Activated T-cell treated with anti-CD3 and anti-CD28 coated beads, Interleukin-2, amount 50 U/mL, for 72 hours (primary cell): ENCODE measurements around the gene DACT2. TPM values are rescaled to one million over a fixed set of nuclear protein-coding genes. Genes with fewer than 3 reads are reported as not detected.
"Not testable (repeated sequence)": the region's sequence is repeated elsewhere in the genome, so short reads cannot be mapped to it uniquely, and the experiment has no call there.

Experiments used
- ATAC-seq, 2 donors: fragments of 150-1000 bp; cut with Tn5 transposase; replicated peaks in 1 of 2; 2 replicates each; pipeline ENCODE4 v1.10.0; 2021; ENCODE audit warnings: moderate library complexity in 2 of 2, mild to moderate bottlenecking in 1 of 2
- DNase-seq, 2 donors: peaks; one replicate each; pipeline ENCODE4 v3.0.0; 2021 to 2022; ENCODE audit warnings: mixed read lengths in 1 of 2
- H3K27ac Mint-ChIP-seq: one replicate; pipeline ENCODE4 v1.8.0; 2022; ENCODE audit warnings: mild to moderate bottlenecking, moderate library complexity, mixed read lengths
- H3K27me3 Mint-ChIP-seq: one replicate; pipeline ENCODE4 v1.8.0; 2022; ENCODE audit warnings: low read depth, mixed read lengths
- H3K36me3 Mint-ChIP-seq, 2 donors: one replicate each; pipeline ENCODE4 v1.8.0; 2022; ENCODE audit warnings: mixed read lengths in 2 of 2, mild to moderate bottlenecking in 1 of 2; ENCODE audit not compliant: insufficient read depth in 2 of 2
- H3K4me1 Mint-ChIP-seq: one replicate; pipeline ENCODE4 v1.8.0; 2022; ENCODE audit warnings: low read depth, mixed read lengths
- H3K4me3 Mint-ChIP-seq, 2 donors: one replicate each; pipeline ENCODE4 v1.8.0; 2022; ENCODE audit warnings: mild to moderate bottlenecking in 2 of 2, mixed read lengths in 2 of 2, moderate library complexity in 2 of 2
- H3K9me3 Mint-ChIP-seq, 2 donors: one replicate each; pipeline ENCODE4 v1.8.0; 2022; ENCODE audit warnings: mixed read lengths in 2 of 2
- total RNA-seq, 2 donors: library from RNA; stranded (reverse); gene quantifications; one replicate each; pipeline ENCODE4 v1.2.3, GENCODE V29; 2022

DACT2 gene
- total RNA-seq, 2 donors from 2014 or later: 0.14 to 1.3 TPM

DNA sequence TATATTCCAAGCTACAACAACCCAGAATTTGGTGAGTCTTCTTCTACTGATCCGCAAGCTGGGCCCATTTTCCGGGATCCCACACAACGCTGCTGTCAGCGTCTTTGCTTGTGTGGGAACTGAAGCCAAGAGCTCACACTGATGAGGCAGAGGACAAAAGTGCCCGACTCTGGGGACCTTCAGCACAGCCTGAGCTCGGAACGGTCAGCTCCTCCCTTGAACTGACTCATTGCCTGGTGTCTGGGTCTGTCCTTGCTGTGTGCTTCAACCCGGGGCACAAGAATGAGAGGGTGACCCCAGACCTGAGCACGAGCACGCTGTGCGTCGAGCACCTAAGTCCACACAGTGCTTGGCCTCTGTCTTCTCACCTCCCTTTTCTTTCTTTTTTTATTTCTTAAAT lies 33.5 kb downstream of the DACT2 start:
- Mint-ChIP-seq H3K27me3 (peaks cover 28% of the 10 kb centered on the region), H3K9me3 (peaks cover 1 to 5% of the 10 kb centered on the region in 2 donors), H3K36me3 (peaks cover 2 to 5% of the 10 kb centered on the region in 2 donors), H3K4me1 (peaks cover 25% of the 10 kb centered on the region), H3K4me3 (no peak overlapping the region), H3K27ac (no peak overlapping the region)
- ATAC-seq (peak in 1 of 2 donors; percentile 21), DNase-seq (no peak)

DNA sequence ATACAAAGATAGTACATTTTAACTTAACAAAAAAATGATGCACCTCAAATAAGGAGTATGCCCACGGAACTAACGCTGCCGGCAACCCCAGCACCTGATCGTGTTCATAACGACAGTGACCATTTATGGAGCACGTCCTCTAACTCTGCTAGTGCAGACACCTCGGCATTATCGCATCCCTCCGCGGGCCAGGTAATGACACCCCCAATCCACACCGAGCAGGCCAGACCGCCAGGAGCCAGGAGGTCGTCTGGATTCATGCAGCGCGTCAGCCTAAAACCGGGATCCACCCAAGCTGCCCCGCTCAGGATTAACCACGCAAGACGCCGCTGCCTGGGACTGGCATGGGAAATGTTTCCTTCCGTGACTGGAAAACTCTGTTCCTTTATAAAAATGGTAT lies 34.1 kb downstream of the DACT2 start:
- peaks cover 25% of the 10 kb centered on the region for H3K4me1 Mint-ChIP-seq
- no peak overlapping the region for H3K4me3 Mint-ChIP-seq
- H3K36me3 Mint-ChIP-seq: peaks cover 2 to 5% of the 10 kb centered on the region in 2 donors
- DNase-seq: no peak
- peaks cover 28% of the 10 kb centered on the region for H3K27me3 Mint-ChIP-seq
- peaks cover 1 to 5% of the 10 kb centered on the region in 2 donors for H3K9me3 Mint-ChIP-seq
- H3K27ac Mint-ChIP-seq: no peak overlapping the region
- no peak for ATAC-seq

DNA sequence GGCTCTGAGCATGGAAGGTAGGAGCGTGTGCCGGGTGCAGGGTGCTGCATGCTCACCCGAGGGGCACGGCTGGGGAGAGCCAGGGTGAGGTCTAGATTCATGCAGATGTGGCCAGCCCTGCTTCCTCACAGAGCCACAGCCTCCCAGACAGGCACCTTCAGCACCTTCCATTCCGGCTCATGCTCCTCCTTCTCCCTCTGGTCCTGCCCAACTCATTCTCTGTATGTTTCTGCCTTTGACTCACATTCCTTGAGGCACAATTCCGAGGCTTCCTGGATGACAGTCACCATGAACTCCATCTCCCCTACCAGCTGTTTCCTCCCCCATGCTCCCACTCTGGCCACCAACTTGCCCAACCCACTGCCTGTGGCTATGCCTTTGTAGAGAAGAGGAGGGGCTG lies 35.4 kb downstream of the DACT2 start:
- H3K27me3 Mint-ChIP-seq: peaks cover 28% of the 10 kb centered on the region
- peaks cover 25% of the 10 kb centered on the region for H3K4me1 Mint-ChIP-seq
- DNase-seq (no peak), ATAC-seq (no peak)
- H3K27ac Mint-ChIP-seq: no peak overlapping the region
- H3K9me3 Mint-ChIP-seq: peaks cover 1 to 5% of the 10 kb centered on the region in 2 donors
- peaks cover 2 to 5% of the 10 kb centered on the region in 2 donors for H3K36me3 Mint-ChIP-seq
- no peak overlapping the region for H3K4me3 Mint-ChIP-seq

DNA sequence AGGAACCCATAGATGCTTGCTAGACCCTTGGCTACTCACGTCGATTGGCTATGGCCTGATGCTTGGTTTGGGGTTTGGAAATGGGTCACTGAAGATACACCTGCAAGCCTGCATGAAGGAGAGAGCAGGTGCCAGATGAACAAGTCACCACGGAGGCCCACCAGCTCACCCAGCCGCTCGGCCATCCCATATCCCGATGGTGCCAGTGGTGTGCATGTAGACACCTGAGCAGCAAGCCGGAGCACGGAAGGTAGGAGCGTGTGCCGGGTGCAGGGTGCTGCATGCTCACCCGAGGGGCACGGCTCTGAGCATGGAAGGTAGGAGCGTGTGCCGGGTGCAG lies 35.9 kb downstream of the DACT2 start:
- Mint-ChIP-seq H3K4me1 (peaks cover 22% of the 10 kb centered on the region), H3K27me3 (peaks cover 24% of the 10 kb centered on the region), H3K36me3 (peaks cover 2 to 3% of the 10 kb centered on the region in 2 donors), H3K9me3 (peaks cover 1 to 5% of the 10 kb centered on the region in 2 donors), H3K4me3 (no peak overlapping the region), H3K27ac (no peak overlapping the region)
- ATAC-seq: no peak
- DNase-seq: no peak

DNA sequence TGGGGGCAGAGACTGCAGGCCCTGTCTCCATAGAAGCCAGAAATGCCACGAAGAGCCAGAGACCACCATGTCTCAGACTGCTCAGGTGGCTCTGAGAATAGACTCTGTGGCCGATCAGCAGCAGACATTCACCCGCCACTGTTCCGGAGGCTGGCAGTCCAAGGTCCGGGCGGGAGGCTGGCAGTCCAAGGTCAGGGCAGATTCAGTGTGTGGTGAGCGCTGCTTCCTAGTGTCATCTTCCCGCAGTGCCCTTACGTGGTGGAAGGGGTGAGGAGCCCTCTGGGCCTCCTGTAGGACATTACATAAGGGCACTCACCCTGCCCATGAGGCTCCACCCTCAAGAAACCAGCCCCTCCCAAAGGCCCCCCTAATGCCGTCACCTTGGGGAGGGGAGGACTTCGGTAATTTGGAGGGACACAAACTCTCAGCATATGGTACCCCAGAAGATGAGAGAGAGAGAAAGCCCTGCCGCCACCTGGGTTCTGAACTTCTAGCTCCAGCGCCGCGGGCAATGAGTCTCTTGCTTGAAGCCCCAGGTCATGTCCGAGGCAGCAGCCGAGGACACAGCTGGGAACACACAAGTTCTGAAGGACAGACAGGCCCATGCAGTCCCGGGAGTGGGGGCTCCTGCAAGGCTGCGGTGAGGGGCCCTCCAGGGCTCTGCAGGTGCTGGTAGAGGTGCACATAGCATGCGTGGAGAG lies 36.4 kb downstream of the DACT2 start:
- H3K4me3 Mint-ChIP-seq: no peak overlapping the region
- H3K27ac Mint-ChIP-seq: no peak overlapping the region
- peaks cover 2 to 3% of the 10 kb centered on the region in 2 donors for H3K36me3 Mint-ChIP-seq
- H3K9me3 Mint-ChIP-seq: peaks cover 1 to 5% of the 10 kb centered on the region in 2 donors
- H3K4me1 Mint-ChIP-seq: peaks cover 17% of the 10 kb centered on the region
- H3K27me3 Mint-ChIP-seq: peaks cover 19% of the 10 kb centered on the region
- no peak for DNase-seq
- no peak for ATAC-seq

DNA sequence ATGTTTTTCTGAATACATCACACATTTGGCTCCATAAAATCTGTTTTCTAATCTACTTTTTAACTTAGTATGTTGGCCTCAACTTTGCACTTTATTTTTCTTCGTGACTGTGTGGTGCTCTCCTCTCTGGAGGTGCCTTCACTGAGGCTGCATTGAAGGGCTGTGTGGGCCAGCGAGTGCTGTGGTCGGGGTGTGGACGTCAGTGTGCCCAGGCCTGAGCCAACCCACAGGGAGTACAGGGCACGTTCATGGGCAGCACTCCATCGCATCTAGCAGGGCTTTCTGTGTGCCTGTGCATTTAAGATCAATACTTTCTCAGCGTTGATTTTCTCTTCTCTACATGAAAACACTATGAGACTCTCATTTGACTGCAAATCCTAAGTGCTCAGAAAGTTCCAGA lies 37.8 kb downstream of the DACT2 start:
- peaks cover 3 to 4% of the 10 kb centered on the region in 2 donors for H3K36me3 Mint-ChIP-seq
- ATAC-seq (peak in 1 of 2 donors; percentile 47), DNase-seq (no peak)
- peaks cover 16% of the 10 kb centered on the region for H3K27me3 Mint-ChIP-seq
- peaks cover 7% of the 10 kb centered on the region for H3K4me1 Mint-ChIP-seq
- peaks cover 1 to 8% of the 10 kb centered on the region in 2 donors for H3K9me3 Mint-ChIP-seq
- peak overlapping the region in 1 of 2 donors; percentile 30 for H3K4me3 Mint-ChIP-seq
- H3K27ac Mint-ChIP-seq: peak overlapping the region; percentile 90

DNA sequence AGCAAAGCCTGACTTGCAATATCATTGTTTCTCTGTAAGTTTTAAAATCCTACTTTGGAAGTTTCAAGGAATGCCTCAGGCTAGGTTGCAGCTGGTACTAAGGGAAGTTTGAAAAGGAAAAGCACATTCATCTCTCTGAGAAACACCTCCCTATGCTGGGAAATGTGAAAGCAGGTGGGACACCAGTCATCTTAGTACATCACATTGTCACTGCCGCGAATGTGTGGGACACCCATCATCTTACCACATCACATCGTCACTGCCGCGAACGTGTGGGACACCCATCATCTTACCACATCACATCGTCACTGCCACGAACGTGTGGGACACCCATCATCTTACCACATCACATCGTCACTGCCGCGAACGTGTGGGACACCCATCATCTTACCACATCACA lies 38.3 kb downstream of the DACT2 start:
- peak in 1 of 2 donors; percentile 14 for DNase-seq
- H3K4me1 Mint-ChIP-seq, H3K36me3 Mint-ChIP-seq, H3K9me3 Mint-ChIP-seq: not testable (repeated sequence)
- H3K4me3 Mint-ChIP-seq: peak overlapping the region in 1 of 2 donors; percentile 61
- H3K27ac Mint-ChIP-seq: peak overlapping the region; percentile 72
- ATAC-seq: peak in 1 of 2 donors; percentile 63
- peaks cover 16% of the 10 kb centered on the region for H3K27me3 Mint-ChIP-seq

DNA sequence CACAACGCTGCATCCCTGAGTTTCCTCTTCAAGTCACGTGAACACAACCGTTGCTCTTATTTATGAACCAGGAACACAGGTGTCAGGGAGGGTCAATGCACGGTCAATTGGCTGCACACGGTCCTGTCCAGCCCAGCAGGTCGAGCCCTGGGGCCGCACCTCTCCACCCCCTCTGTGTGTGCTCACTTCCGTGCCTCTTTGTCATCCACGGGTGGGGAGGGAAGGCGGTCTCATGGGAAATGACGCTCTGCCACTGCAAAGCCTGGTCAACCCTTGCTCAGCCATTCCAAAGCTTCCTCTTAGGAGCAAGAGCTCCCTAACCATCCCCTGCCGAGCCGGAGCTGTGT lies 38.7 kb downstream of the DACT2 start:
- Mint-ChIP-seq H3K4me3 (peak overlapping the region in 1 of 2 donors; percentile 61), H3K27ac (peak overlapping the region; percentile 72), H3K36me3 (peaks cover 2 to 4% of the 10 kb centered on the region in 2 donors), H3K9me3 (peaks cover under 1 to 8% of the 10 kb centered on the region in 2 donors), H3K27me3 (peaks cover 21% of the 10 kb centered on the region), H3K4me1 (peaks cover 2% of the 10 kb centered on the region)
- no peak for DNase-seq
- no peak for ATAC-seq

DNA sequence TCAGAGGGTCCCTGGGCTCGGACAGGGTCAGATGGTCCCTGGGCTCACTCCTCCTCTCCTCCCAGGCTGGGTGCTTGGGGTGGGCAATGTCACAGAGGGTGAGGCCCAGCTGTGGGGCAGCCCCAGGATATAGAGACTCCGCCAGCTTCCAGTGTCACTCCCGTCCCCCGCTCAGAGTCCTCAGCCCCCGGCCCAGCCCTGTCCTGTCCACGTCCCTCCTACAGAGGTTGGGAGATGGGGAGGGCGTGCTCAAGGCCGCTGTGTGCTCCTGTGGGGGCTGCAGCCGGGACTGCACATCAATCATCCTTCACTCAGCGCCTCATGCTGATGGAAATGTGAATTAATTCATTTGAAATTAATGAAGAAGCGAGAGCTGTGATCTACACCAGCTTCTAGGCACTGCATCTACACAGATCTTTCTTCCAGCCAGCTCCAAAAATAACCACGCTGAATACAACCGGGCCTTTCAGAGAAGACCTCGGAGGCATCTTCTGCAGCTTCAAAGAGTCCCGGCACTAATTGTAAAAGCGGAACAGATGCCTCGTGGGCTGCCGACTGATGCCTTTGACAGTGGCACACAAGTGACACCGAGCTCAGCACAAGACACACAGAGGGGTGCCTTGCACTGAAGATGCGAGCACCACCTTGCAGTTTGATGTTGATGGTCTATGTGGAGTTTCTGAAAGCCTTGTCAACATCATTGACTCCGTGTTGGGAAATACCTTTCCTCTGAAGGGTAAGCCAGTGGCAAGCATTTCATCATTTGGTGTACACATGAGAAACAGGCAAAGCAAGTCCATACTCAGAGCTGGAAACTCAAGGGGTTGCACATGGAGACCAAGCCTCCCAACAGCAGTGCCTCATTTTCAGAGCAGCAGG lies 39.3 kb downstream of the DACT2 start:
- peaks cover 0 to 4% of the 10 kb centered on the region in 2 donors for H3K36me3 Mint-ChIP-seq
- H3K27me3 Mint-ChIP-seq: peaks cover 27% of the 10 kb centered on the region
- H3K27ac Mint-ChIP-seq: peak overlapping the region; percentile 22
- no peak for ATAC-seq
- no peak overlapping the region for H3K4me3 Mint-ChIP-seq
- peaks cover 0 to 8% of the 10 kb centered on the region in 2 donors for H3K9me3 Mint-ChIP-seq
- DNase-seq: no peak
- no peaks in the 10 kb centered on the region for H3K4me1 Mint-ChIP-seq

DNA sequence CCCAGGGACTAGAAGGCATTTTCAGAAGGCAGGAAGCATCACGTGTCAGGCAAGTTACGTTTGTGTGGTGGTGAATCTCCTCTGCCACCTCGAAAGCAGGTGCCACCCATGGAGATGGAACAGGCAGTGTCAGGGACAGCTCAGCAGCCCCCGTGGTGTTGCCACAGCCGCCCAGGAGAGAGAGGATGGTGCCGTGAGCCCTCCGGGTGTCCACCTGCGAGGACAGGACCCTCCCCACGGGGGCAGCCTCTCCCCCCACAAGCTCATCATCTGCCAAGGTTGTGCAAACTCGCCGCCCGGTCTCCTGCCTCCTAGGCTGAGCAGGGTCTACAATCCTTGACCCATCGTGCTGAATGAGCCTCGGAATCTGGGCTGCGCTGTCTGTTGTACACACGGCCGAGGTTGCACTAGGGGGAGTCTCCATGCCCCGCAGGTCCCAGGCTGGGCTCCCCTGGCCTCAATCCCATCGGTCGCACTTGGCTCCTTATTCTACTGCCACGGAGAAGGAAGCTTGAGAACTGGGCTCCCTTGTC lies 40.1 kb downstream of the DACT2 start:
- Mint-ChIP-seq H3K27me3 (peaks cover 26% of the 10 kb centered on the region), H3K36me3 (peaks cover 0 to 2% of the 10 kb centered on the region in 2 donors), H3K9me3 (peaks cover 0 to 5% of the 10 kb centered on the region in 2 donors), H3K4me3 (no peak overlapping the region), H3K4me1 (no peaks in the 10 kb centered on the region), H3K27ac (no peak overlapping the region)
- no peak for ATAC-seq
- no peak for DNase-seq

DNA sequence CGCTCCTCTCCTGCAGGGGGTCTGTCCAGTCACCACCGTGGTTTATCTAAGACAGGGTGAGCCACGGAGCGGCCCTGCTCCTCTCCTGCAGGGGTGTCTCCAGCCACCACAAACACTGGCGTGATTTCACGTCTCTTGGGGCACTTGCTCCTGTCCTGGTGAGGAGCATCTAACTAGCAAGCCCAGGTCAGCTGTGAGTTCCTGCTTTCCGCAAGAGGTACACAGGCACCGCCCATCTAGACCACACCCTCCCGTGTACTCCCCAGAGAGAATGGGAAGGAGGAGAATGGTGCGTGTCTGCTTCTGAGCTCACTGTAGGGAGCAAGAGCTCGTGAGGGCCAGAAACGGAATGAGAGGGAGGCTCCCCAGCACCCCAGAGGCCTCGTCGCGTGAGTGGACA lies 40.7 kb downstream of the DACT2 start:
- peaks cover 0 to 2% of the 10 kb centered on the region in 2 donors for H3K36me3 Mint-ChIP-seq
- peaks cover 23% of the 10 kb centered on the region for H3K27me3 Mint-ChIP-seq
- ATAC-seq (no peak), DNase-seq (no peak)
- no peak overlapping the region for H3K27ac Mint-ChIP-seq
- H3K4me3 Mint-ChIP-seq: no peak overlapping the region
- peaks cover 0 to 5% of the 10 kb centered on the region in 2 donors for H3K9me3 Mint-ChIP-seq
- no peaks in the 10 kb centered on the region for H3K4me1 Mint-ChIP-seq

DNA sequence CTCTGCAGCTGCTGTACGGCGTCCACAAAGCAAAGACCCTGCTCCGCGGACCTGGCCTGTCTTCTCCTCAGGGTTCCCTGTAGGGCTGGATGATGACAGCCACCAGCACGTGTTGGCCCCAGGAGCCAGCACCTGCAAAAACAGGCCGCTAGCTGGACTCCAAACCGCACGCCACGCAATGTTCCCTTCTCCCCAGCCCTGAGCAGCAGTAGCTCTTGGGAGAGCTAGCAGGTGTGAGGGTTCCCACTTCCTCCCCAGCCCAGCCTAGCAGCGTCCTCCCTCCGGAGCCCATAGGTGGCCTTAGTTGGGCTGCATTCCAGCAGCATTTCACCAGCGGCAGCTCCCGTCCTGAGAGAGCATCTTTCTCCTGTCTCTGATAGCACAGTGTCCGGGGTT lies 42.3 kb downstream of the DACT2 start:
- ATAC-seq (no peak), DNase-seq (no peak)
- H3K36me3 Mint-ChIP-seq: peaks cover 0 to 2% of the 10 kb centered on the region in 2 donors
- no peak overlapping the region for H3K27ac Mint-ChIP-seq
- H3K27me3 Mint-ChIP-seq: peaks cover 31% of the 10 kb centered on the region
- H3K4me3 Mint-ChIP-seq: no peak overlapping the region
- no peaks in the 10 kb centered on the region for H3K4me1 Mint-ChIP-seq
- H3K9me3 Mint-ChIP-seq: peaks cover 0 to 5% of the 10 kb centered on the region in 2 donors

DNA sequence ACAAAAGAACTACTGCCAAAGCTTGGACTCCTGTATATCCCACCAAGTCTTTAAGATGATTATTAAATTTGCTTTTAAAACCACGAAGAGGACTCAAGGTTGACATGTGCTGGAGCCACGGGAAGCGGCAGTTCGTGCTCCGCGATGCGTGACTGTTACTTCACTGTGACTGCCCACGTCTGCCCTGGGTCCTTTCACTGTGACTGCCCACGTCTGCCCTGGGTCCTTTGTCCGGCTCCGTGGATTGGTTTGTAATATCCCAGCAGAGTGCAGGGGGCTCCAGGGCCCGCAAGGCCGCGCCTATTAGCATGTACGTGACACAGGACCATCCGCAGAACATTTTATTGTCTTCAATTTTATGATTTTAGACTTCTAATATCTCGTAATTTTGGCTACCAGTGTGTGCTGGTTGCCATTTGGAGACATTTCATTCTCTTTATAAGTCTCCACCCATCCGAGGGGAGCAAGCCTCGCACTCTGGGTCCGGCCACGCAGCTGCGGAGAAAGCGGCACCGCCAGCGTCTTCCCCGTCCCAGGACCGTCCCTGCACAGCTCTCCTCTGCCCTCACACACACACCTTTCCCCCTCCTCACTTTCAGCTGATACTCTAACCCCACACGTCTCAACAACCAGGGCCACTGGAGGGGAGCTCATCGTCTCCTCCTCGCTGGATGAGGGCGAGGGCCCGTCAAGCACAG lies 42.9 kb downstream of the DACT2 start:
- H3K36me3 Mint-ChIP-seq: peaks cover 0 to 2% of the 10 kb centered on the region in 2 donors
- peaks cover 0 to 3% of the 10 kb centered on the region in 2 donors for H3K9me3 Mint-ChIP-seq
- peaks cover 29% of the 10 kb centered on the region for H3K27me3 Mint-ChIP-seq
- no peak overlapping the region for H3K27ac Mint-ChIP-seq
- H3K4me1 Mint-ChIP-seq: no peaks in the 10 kb centered on the region
- no peak for DNase-seq
- no peak overlapping the region for H3K4me3 Mint-ChIP-seq
- ATAC-seq: no peak
